Measurements from ENCODE around the gene NDUFS6. TPM values are rescaled to one million over a fixed set of nuclear protein-coding genes. Genes with fewer than 3 reads are reported as not detected.

NDUFS6 gene
- total RNA-seq, 4 donors from 2014 or later = 22.0 to 86.9 (median 49.7) TPM

GRCh38 chr5:1767524-1768282 is 33.5 kb upstream of the NDUFS6 start:
- intact Hi-C loops (cut with DNase I; ENCODE audit: low total_unique reads) = no loop called here
- no peak for DNase-seq (ENCODE audit: low spot score in 2 of 2)
- TF ChIP-seq CTCF (IDR thresholded peaks at IDR 0.05) (no peak), POLR2A (IDR thresholded peaks at IDR 0.05) (no peak)
- 79 to 85% methylated on average over 13 to 16 of the region's 16 CpGs for WGBS, 2 donors
- H3K4me3 ChIP-seq (ENCODE audit: low read depth, poor library complexity, severe bottlenecking) = no peak overlapping the region

- DNase-seq (ENCODE audit: low spot score in 2 of 2) = no peak
- no peak for TF ChIP-seq CTCF (IDR thresholded peaks at IDR 0.05)
- no peak for TF ChIP-seq POLR2A (IDR thresholded peaks at IDR 0.05)
- H3K4me3 ChIP-seq (ENCODE audit: low read depth, poor library complexity, severe bottlenecking) = no peak overlapping the region
- intact Hi-C loops (cut with DNase I; ENCODE audit: low total_unique reads) = no loop called here
- WGBS, 2 donors = 89 to 91% methylated on average over 30 to 33 of the region's 35 CpGs
Observed at GRCh38 chr5:1768283-1769000, 32.8 kb upstream of the NDUFS6 start.

- DNase-seq (ENCODE audit: low spot score in 2 of 2) = no peak
- 92 to 96% methylated on average over 35 to 53 of the region's 54 CpGs for WGBS, 2 donors
- intact Hi-C loops (cut with DNase I; ENCODE audit: low total_unique reads) = no loop called here
Observed at GRCh38 chr5:1769017-1769640, 32.1 kb upstream of the NDUFS6 start.

GRCh38 chr5:1769752-1770442 is 31.3 kb upstream of the NDUFS6 start:
- intact Hi-C loops (cut with DNase I; ENCODE audit: low total_unique reads) = no loop called here
- H3K4me3 ChIP-seq (ENCODE audit: low read depth, poor library complexity, severe bottlenecking) = no peak overlapping the region
- 88 to 90% methylated on average over 30 of the region's 30 CpGs for WGBS, 2 donors
- DNase-seq (ENCODE audit: low spot score in 2 of 2) = no peak
- TF ChIP-seq POLR2A (IDR thresholded peaks at IDR 0.05) (no peak), CTCF (IDR thresholded peaks at IDR 0.05) (no peak)

More at GRCh38 chr5:1769017-1769640, 32.1 kb upstream of the NDUFS6 start:
- TF ChIP-seq CTCF (IDR thresholded peaks at IDR 0.05) (no peak), POLR2A (IDR thresholded peaks at IDR 0.05) (no peak)
- H3K4me3 ChIP-seq (ENCODE audit: low read depth, poor library complexity, severe bottlenecking) = no peak overlapping the region

- intact Hi-C loops (cut with DNase I; ENCODE audit: low total_unique reads) = no loop called here
Observed at GRCh38 chr5:1770443-1770802, 30.8 kb upstream of the NDUFS6 start.

More at GRCh38 chr5:1770443-1770802, 30.8 kb upstream of the NDUFS6 start:
- H3K4me3 ChIP-seq (ENCODE audit: low read depth, poor library complexity, severe bottlenecking) = no peak overlapping the region
- no peak for DNase-seq (ENCODE audit: low spot score in 2 of 2)
- WGBS, 2 donors = 64 to 67% methylated on average over 6 of the region's 6 CpGs
- TF ChIP-seq CTCF (IDR thresholded peaks at IDR 0.05) = no peak
- TF ChIP-seq POLR2A (IDR thresholded peaks at IDR 0.05) = no peak

Measured in lower leg skin (tissue), 4 donors.